Smooth muscle cell (in vitro differentiated cells): Measurements from ENCODE around the gene SESN2. TPM values are rescaled to one million over a fixed set of nuclear protein-coding genes. Genes with fewer than 3 reads are reported as not detected.

Experiments used
- DNase-seq: peaks from one replicate; lab custom pipeline; 2025; ENCODE audit not compliant: unreplicated experiment; lab: John Stamatoyannopoulos, UW
- H2AFZ ChIP-seq: fragments of 200-600 bp; sonication (generic); 2 replicates; pipeline ENCODE4 v1.6.0; 2016; ENCODE audit warnings: antibody characterized with exemption, low read depth, mild to moderate bottlenecking
- H3F3A ChIP-seq: fragments of 200-600 bp; sonication (generic); 2 replicates; pipeline ENCODE4 v1.6.0; 2017; ENCODE audit warnings: antibody characterized with exemption, low read depth
- H3K27ac ChIP-seq: fragments of 200-600 bp; sonication (generic); 2 replicates; pipeline ENCODE4 v1.5.1; 2016; ENCODE audit warnings: low read depth, mild to moderate bottlenecking
- H3K27me3 ChIP-seq: fragments of 200-600 bp; sonication (generic); 2 replicates; pipeline ENCODE4 v1.6.1; 2016; ENCODE audit warnings: low read depth, mild to moderate bottlenecking
- H3K36me3 ChIP-seq: fragments of 200-600 bp; sonication (generic); 2 replicates; pipeline ENCODE4 v1.5.1; 2016; ENCODE audit warnings: low read depth
- H3K4me1 ChIP-seq: fragments of 200-600 bp; sonication (generic); 2 replicates; pipeline ENCODE4 v1.5.1; 2016; ENCODE audit warnings: low read depth
- H3K4me2 ChIP-seq: fragments of 200-600 bp; sonication (generic); 2 replicates; pipeline ENCODE4 v1.6.0; 2016; ENCODE audit warnings: mild to moderate bottlenecking
- H3K4me3 ChIP-seq: fragments of 200-600 bp; sonication (generic); 2 replicates; pipeline ENCODE4 v1.5.1; 2016; ENCODE audit warnings: mild to moderate bottlenecking
- H3K79me2 ChIP-seq: fragments of 200-600 bp; sonication (generic); 2 replicates; pipeline ENCODE4 v1.6.0; 2016; ENCODE audit warnings: low read depth, mild to moderate bottlenecking
- H3K9ac ChIP-seq: fragments of 200-600 bp; sonication (generic); 2 replicates; pipeline ENCODE4 v1.6.0; 2016; ENCODE audit warnings: low read depth
- H3K9me3 ChIP-seq: fragments of 200-600 bp; sonication (generic); replicated peaks from 2 replicates; pipeline ENCODE4 v1.5.1; 2016; ENCODE audit warnings: low read depth
- H4K20me1 ChIP-seq: fragments of 200-600 bp; sonication (generic); 2 replicates; pipeline ENCODE4 v1.6.0; 2016; ENCODE audit warnings: low read depth
- whole genome bisulfite sequencing: methylation state at CpG from one replicate; pipeline ENCODE4 v1.1.7; 2016; ENCODE audit warnings: low lambda C conversion rate; 5-methylcytosine and 5-hydroxymethylcytosine counted together
- polyA plus RNA-seq: library from polyadenylated mRNA; unstranded; fragments of >200 nt; fragmentation: Nextera tagmentation; extraction: Ambion mirVana; gene quantifications from 2 replicates; pipeline ENCODE4 v1.2.1, GENCODE V29; 2016
- total RNA-seq: library from RNA; depleted of rRNA; stranded (reverse); fragments of >200 nt; gene quantifications from 2 replicates; pipeline ENCODE4 v1.2.3, GENCODE V29; 2014
- TF ChIP-seq, protein P1 (sequence below): fragments of 200-600 bp; sonication (generic); IDR thresholded peaks from 2 replicates; pipeline ENCODE4 v1.5.1; 2017; ENCODE audit warnings: borderline replicate concordance, mild to moderate bottlenecking, antibody characterized with exemption; ENCODE audit not compliant: insufficient read depth, poor library complexity, severe bottlenecking

SESN2 gene
- total and polyA plus RNA-seq, 2 experiments from 2014 or later: 30.8 to 42.8 TPM

DNA sequence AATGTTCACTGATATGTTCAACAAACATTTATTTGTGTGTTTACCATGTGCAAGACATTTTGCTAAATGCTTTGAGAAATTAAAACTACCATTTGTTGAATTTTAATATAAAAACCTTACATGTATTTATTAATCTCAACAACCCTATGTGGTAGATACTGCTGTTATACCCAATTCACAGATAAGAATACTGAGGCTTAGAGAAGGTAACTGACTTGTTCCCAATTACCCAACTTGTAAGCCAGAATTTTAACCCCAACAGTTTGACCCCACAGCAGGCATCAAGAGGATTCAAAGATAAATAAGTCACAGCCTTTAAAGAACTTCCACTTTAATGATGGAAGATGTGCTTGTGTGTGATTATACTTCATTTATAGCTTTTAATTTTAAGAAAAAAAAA, 30.2 kb upstream of the SESN2 start:
- H3F3A ChIP-seq: no peaks in the 10 kb centered on the region
- no peaks in the 10 kb centered on the region for H3K9me3 ChIP-seq
- peaks cover 3% of the 10 kb centered on the region for H3K4me1 ChIP-seq
- no peak overlapping the region for H3K9ac ChIP-seq
- no peak overlapping the region for H3K4me2 ChIP-seq
- peaks cover 68% of the 10 kb centered on the region for H3K79me2 ChIP-seq
- no peak overlapping the region for H2AFZ ChIP-seq
- peaks cover 21% of the 10 kb centered on the region for H3K36me3 ChIP-seq
- no peak for DNase-seq
- TF ChIP-seq, protein P1, sequence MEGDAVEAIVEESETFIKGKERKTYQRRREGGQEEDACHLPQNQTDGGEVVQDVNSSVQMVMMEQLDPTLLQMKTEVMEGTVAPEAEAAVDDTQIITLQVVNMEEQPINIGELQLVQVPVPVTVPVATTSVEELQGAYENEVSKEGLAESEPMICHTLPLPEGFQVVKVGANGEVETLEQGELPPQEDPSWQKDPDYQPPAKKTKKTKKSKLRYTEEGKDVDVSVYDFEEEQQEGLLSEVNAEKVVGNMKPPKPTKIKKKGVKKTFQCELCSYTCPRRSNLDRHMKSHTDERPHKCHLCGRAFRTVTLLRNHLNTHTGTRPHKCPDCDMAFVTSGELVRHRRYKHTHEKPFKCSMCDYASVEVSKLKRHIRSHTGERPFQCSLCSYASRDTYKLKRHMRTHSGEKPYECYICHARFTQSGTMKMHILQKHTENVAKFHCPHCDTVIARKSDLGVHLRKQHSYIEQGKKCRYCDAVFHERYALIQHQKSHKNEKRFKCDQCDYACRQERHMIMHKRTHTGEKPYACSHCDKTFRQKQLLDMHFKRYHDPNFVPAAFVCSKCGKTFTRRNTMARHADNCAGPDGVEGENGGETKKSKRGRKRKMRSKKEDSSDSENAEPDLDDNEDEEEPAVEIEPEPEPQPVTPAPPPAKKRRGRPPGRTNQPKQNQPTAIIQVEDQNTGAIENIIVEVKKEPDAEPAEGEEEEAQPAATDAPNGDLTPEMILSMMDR: no peak
- no peaks in the 10 kb centered on the region for H4K20me1 ChIP-seq
- H3K4me3 ChIP-seq: no peak overlapping the region
- H3K27me3 ChIP-seq: no peaks in the 10 kb centered on the region
- H3K27ac ChIP-seq: no peak overlapping the region

DNA sequence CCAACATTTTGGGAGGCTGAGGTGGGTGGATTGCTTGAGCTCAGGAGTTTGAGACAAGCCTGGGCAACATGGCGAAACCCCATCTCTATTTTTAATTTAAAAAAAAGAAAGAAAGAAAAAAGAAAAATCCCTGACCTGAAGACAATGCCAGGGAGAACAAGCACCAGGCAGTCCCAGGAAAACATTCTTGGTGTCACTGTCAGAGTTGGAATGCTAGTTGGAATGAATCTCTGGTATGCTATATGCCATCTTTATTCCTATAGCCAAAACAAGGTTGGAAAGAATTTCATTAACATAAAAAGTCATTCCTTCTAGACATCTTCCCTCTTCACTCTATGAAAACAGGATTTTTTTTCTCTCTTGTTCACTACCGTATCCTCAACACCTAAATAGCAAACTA, 29.3 kb upstream of the SESN2 start:
- no peak overlapping the region for H3K4me3 ChIP-seq
- no peak overlapping the region for H3K9ac ChIP-seq
- H3K27me3 ChIP-seq: no peaks in the 10 kb centered on the region
- TF ChIP-seq, protein P1: no peak
- DNase-seq: no peak
- H3F3A ChIP-seq: no peaks in the 10 kb centered on the region
- no peak overlapping the region for H2AFZ ChIP-seq
- peaks cover 21% of the 10 kb centered on the region for H3K36me3 ChIP-seq
- no peaks in the 10 kb centered on the region for H4K20me1 ChIP-seq
- peaks cover 64% of the 10 kb centered on the region for H3K79me2 ChIP-seq
- H3K4me2 ChIP-seq: no peak overlapping the region
- H3K4me1 ChIP-seq: peaks cover 3% of the 10 kb centered on the region
- no peaks in the 10 kb centered on the region for H3K9me3 ChIP-seq
- 97% methylated on average over 2 of the region's 2 CpGs for WGBS
- H3K27ac ChIP-seq: no peak overlapping the region

DNA sequence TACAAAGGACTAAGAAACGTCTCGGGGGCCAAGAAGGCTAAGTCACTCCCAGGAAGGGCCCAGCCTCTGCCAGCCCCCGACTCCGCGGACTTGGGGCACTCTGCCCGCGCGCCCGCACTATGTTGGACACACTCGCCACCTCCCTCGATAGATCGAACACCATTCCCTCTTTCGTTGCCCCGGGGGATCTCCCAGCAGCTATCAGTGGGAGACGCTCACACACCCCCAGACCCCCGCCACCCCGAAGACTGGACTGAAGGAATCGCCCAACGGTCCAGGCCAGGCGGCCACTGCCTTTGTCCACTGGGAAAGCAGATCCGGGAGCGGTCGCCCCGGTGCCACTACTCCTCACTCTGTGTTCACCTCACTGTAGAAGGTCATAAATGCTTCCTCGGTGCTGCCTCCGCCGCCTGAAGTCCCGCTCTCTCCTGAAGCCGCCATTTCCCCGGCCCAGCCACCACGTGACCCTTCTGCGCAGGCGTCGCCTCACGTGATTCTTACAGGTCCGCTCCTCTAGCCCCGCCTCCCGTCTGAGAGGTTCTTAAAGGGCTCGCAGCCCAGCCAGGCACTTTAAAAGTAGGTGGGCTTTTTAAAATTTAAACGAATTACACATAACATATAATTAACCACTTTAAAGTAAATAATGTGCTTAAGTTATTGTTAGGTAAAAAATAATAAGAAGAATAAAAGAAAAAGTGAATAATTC, 26.6 kb upstream of the SESN2 start, which contains the start of gene DNAJC8:
Gene DNAJC8, minus strand, starts transcription at position 472 of the 706 bp plus-strand sequence. Its CDS starts 31 bp downstream, at position 441.
- TF ChIP-seq, protein P1: no peak
- Histone ChIP-seq H3K27ac (peak within 1 kb of the TSS; percentile 71), H3K36me3 (peaks cover 8% of the 10 kb centered on the region), H2AFZ (peak within 1 kb of the TSS; percentile 83), H3K4me2 (peak within 1 kb of the TSS; percentile 93), H3K27me3 (no peaks in the 10 kb centered on the region), H4K20me1 (no peaks in the 10 kb centered on the region), H3K79me2 (peaks cover 69% of the 10 kb centered on the region), H3K9me3 (no peaks in the 10 kb centered on the region), H3F3A (peaks cover under 1% of the 10 kb centered on the region), H3K9ac (peak within 1 kb of the TSS; percentile 96), H3K4me1 (peaks cover 3% of the 10 kb centered on the region), H3K4me3 (peak within 1 kb of the TSS; percentile 81)
- DNase-seq: peak; percentile 68
- WGBS: 2% methylated on average over 38 of the region's 40 CpGs

DNA sequence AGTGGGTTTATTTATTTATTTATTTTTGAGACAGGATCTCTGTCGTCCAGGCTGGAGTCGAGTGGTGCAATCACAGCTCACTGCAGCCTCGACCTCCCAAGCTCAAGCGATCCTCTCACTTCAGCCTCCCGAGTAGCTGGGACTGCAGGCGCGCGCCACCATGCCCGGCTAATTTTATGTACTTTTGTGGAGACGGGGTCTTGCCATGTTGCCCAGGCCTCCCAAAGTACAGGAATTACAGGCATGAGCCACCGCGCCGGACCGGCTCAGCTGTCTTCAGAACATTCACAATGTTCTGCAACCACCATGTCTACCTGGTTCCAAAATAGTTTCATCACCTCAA, 26.1 kb upstream of the SESN2 start:
- Histone ChIP-seq H3K9ac (no peak overlapping the region), H3K4me3 (peak overlapping the region; percentile 81), H3K4me2 (peak overlapping the region; percentile 93)

More for the DNA sequence above, 26.1 kb upstream of the SESN2 start:
- H3F3A ChIP-seq: peaks cover 6% of the 10 kb centered on the region
- 82% methylated on average over 14 of the region's 14 CpGs for WGBS
- H4K20me1 ChIP-seq: no peaks in the 10 kb centered on the region
- H2AFZ ChIP-seq: peak overlapping the region; percentile 83
- TF ChIP-seq, protein P1: no peak
- H3K27me3 ChIP-seq: no peaks in the 10 kb centered on the region
- peaks cover 3% of the 10 kb centered on the region for H3K4me1 ChIP-seq
- H3K27ac ChIP-seq: no peak overlapping the region
- H3K9me3 ChIP-seq: no peaks in the 10 kb centered on the region
- peaks cover 73% of the 10 kb centered on the region for H3K79me2 ChIP-seq
- no peak for DNase-seq
- peaks cover 7% of the 10 kb centered on the region for H3K36me3 ChIP-seq
